ENCODE measurements around the gene VHLL. TPM values are rescaled to one million over a fixed set of nuclear protein-coding genes. Genes with fewer than 3 reads are reported as not detected.

Gene VHLL
- total RNA-seq, 1 donor from 2014 or later = not detected

DNA sequence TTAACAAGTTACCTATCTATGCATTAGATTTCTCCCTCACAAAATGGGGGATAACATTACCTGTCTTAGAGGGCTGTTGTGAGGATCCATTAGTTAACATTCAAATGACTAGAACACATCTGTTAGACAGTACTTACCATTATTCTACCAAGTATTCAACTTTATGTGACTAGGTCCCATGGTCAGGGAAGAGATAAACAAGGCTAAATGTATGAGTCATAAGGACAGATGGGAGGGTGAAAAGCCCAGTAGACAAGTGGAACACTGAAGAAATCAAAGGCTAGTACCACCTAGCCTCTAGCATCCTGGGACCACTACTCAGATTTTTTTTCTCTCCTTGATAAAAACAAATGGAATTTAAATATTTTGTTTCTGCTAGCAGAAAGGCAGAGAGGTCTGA lies 9.0 kb upstream of the VHLL start:
- Histone ChIP-seq H3K27ac (peak overlapping the region; percentile 24), H3K4me3 (no peak overlapping the region), H3K36me3 (peaks cover 11 to 67% of the 10 kb centered on the region in 2 donors), H3K27me3 (no peaks in the 10 kb centered on the region), H3K9me3 (no peaks in the 10 kb centered on the region), H3K4me1 (no peaks in the 10 kb centered on the region)
- intact Hi-C loops (cut with DNase I) = no loop called here
- TF ChIP-seq, protein P1, sequence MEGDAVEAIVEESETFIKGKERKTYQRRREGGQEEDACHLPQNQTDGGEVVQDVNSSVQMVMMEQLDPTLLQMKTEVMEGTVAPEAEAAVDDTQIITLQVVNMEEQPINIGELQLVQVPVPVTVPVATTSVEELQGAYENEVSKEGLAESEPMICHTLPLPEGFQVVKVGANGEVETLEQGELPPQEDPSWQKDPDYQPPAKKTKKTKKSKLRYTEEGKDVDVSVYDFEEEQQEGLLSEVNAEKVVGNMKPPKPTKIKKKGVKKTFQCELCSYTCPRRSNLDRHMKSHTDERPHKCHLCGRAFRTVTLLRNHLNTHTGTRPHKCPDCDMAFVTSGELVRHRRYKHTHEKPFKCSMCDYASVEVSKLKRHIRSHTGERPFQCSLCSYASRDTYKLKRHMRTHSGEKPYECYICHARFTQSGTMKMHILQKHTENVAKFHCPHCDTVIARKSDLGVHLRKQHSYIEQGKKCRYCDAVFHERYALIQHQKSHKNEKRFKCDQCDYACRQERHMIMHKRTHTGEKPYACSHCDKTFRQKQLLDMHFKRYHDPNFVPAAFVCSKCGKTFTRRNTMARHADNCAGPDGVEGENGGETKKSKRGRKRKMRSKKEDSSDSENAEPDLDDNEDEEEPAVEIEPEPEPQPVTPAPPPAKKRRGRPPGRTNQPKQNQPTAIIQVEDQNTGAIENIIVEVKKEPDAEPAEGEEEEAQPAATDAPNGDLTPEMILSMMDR (IDR thresholded peaks at IDR 0.05) = no peak
- TF ChIP-seq POLR2AphosphoS5 (IDR thresholded peaks at IDR 0.05; ENCODE audit: insufficient read depth in 1 of 2, low read depth in 1 of 2) (no peak), POLR2A (IDR thresholded peaks at IDR 0.05) (no peak)
- no peak for DNase-seq (ENCODE audit: extremely low spot score in 2 of 2)

DNA sequence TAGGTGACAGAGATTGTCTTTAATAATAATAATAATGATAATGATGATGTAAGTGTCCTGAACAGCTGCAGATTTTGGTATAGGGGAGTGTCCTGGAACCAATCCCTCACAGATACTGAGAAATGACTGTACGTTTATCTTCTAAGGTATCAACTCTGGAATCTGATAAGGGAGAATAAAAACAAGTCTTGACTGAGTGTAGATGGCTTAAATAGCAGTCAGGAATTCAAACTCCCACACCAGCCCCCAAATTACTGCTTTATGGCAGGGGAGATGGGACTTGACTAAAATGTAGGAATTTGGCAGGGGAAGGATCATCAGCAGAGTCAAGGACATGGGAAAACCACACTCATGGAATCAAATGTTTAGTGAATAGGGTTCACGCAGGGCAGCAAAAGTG lies 6.1 kb upstream of the VHLL start:
- Histone ChIP-seq H3K4me1 (no peaks in the 10 kb centered on the region), H3K27ac (no peak overlapping the region), H3K9me3 (no peaks in the 10 kb centered on the region), H3K4me3 (no peak overlapping the region), H3K27me3 (no peaks in the 10 kb centered on the region), H3K36me3 (peaks cover 2 to 38% of the 10 kb centered on the region in 2 donors)
- DNase-seq (ENCODE audit: extremely low spot score in 2 of 2) = no peak
- intact Hi-C loops (cut with DNase I) = no loop called here
- TF ChIP-seq POLR2A (IDR thresholded peaks at IDR 0.05) (no peak), POLR2AphosphoS5 (IDR thresholded peaks at IDR 0.05; ENCODE audit: insufficient read depth in 1 of 2, low read depth in 1 of 2) (no peak)
- TF ChIP-seq, protein P1 (IDR thresholded peaks at IDR 0.05) = no peak

DNA sequence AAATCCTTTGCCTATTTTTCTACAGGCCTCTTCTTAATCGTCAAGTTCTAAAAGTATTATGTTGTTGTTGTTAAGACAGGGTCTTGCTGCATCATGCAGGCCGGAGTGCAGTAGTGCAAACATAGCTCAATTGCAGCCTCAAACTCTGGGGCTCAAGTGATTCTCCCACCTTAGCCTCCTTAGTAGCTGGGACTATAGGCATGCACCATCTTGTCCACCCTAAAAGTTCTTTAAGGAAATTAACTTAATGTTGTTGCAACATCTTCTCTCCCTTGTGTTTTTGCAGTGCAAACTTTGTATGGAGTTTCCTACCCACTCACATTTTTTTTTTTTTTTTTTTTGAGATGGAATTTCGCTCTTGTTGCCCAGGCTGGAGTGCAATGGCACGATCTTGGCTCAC lies 4.1 kb upstream of the VHLL start:
- Histone ChIP-seq H3K9me3 (no peaks in the 10 kb centered on the region), H3K36me3 (peaks cover 0 to 18% of the 10 kb centered on the region in 2 donors), H3K4me3 (no peak overlapping the region), H3K4me1 (no peaks in the 10 kb centered on the region), H3K27me3 (no peaks in the 10 kb centered on the region), H3K27ac (no peak overlapping the region)
- TF ChIP-seq, protein P1 (IDR thresholded peaks at IDR 0.05) = no peak
- no peak for TF ChIP-seq POLR2AphosphoS5 (IDR thresholded peaks at IDR 0.05; ENCODE audit: insufficient read depth in 1 of 2, low read depth in 1 of 2)
- no peak for DNase-seq (ENCODE audit: extremely low spot score in 2 of 2)
- intact Hi-C loops (cut with DNase I) = no loop called here

DNA sequence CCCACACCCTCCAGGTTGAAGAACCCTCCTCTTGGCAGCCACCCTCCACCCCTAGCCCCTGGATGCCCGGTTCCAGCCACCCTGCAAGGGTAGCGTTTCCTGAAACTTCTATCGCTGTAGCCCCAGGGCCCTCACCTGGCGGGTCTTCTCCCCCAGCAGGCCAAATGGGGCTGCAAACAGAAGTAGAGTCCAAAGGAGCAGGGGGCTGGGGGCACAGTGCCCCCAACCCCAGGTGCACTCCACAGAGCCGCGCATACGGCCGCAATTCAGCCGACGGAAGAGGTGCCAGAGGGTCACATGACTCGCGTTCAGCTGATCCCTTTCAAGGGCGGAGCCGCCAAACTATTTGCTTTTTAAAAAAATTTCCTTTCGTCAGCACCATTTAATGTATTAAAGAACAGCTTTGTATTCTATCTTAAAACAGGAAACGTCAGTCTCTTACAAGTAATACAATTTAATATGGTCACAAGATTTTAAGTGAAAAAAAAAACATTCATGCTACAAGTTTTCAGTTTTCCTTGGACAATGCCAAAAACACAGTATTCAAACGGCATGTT lies 3.6 kb downstream of the VHLL start, which contains the start of gene GLMP:
Gene GLMP (minus strand): TSS at position 289 of the 557 bp plus-strand sequence. CDS start 34 bp downstream, at position 255.
- Histone ChIP-seq H3K27ac (peak within 1 kb of the TSS; percentile 80), H3K4me1 (peaks cover 38% of the 10 kb centered on the region), H3K36me3 (no peaks in the 10 kb centered on the region), H3K4me3 (peak within 1 kb of the TSS; percentile 58 to 91), H3K27me3 (no peaks in the 10 kb centered on the region), H3K9me3 (no peaks in the 10 kb centered on the region)
- TF ChIP-seq, protein P1 (IDR thresholded peaks at IDR 0.05) = no peak
- peak; percentile 68 to 96 for TF ChIP-seq POLR2AphosphoS5 (IDR thresholded peaks at IDR 0.05; ENCODE audit: insufficient read depth in 1 of 2, low read depth in 1 of 2)
- intact Hi-C loops (cut with DNase I) = no loop called here
- no peak for DNase-seq (ENCODE audit: extremely low spot score in 2 of 2)

DNA sequence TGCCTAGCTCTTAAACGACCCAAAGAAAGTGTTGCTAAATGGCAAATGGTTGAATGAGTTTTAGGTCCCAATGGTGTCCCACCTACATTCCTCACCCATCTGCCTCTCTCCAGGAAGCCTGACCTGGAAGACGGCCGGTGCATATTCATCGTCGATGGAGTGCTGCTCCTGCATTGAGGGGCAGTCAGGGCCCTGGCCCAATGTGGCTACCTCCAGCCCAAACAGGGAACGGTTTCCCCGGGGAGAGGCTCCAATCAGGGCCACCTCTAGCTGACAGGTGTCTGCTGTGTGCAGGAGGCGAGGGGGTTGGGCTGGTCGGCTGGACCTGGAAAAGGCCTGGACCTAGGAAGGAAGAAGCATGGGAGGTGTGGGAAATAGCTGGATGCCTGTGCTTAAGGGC lies 5.2 kb downstream of the VHLL start:
- Histone ChIP-seq H3K4me3 (no peak overlapping the region), H3K4me1 (peaks cover 44% of the 10 kb centered on the region), H3K36me3 (peaks cover 0 to 1% of the 10 kb centered on the region in 2 donors), H3K27ac (no peak overlapping the region), H3K27me3 (no peaks in the 10 kb centered on the region), H3K9me3 (no peaks in the 10 kb centered on the region)
- intact Hi-C loops (cut with DNase I) = no loop called here
- TF ChIP-seq, protein P1 (IDR thresholded peaks at IDR 0.05) = no peak
- TF ChIP-seq POLR2A (IDR thresholded peaks at IDR 0.05) = no peak
- no peak for DNase-seq (ENCODE audit: extremely low spot score in 2 of 2)

All from vagina (tissue), 2 donors.